ENCODE results near the gene MPZL2.

MPZL2 gene

DNA sequence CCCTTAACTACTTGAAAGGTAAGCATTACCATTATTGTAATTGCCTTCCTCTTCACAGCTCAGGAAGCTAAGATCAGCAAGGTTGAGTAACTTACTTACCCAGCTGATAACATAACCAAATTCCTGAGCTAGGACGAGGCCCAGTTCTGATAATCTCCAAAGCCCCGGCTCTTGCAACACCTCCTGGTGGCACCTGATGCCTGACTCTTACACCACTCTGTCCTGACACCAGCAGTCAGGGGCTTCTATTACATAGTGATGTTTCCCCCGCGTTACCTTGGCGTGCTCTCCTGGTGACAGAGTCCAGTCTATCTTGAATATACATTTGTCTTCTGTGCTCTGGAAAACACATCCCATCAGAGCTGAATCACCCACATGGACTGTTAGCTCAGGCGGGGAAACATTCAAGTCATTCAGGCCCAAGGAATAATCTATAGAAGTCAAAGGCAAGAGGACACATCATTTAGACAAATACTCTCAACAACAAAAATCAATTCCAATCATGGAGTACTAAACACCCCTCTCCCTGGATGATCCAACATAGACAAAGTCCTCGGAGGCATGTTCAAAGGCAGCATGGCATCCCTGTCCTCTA lies 51.9 kb downstream of the MPZL2 start:
- intact Hi-C loops (cut with DNase I) = no loop called here
- DNase-seq = no peak

GRCh38 chr11:118211006-118211405 lies 53.1 kb downstream of the MPZL2 start:
- intact Hi-C loops (cut with DNase I) = no loop called here
- peak in 26 of 42 donors; percentile 10 to 76 (median 36) for DNase-seq

- intact Hi-C loops (cut with DNase I) = no loop called here
- DNase-seq = no peak
These were observed 53.8 kb downstream of the MPZL2 start for GRCh38 chr11:118210323-118210722.

DNA sequence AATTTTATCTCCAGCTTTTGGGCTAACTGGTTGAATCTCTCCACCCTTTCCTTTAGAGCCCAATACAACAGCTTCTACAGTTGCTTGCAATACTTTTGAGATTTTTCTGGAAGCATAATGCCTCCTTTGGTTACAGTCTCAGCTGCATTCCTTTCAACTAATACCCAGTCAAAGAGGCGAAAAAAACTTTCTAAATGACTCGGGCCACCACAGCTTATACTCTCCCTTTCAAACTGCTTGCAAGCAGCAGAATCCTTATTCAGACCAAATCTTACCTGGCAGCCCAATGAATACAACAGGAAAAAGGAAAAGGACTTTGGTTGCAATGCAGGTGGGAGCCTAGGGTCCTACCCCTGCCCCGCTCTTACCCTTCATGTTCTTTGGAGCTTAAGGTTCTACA lies 55.1 kb downstream of the MPZL2 start:
- intact Hi-C loops (cut with DNase I) = no loop called here

DNA sequence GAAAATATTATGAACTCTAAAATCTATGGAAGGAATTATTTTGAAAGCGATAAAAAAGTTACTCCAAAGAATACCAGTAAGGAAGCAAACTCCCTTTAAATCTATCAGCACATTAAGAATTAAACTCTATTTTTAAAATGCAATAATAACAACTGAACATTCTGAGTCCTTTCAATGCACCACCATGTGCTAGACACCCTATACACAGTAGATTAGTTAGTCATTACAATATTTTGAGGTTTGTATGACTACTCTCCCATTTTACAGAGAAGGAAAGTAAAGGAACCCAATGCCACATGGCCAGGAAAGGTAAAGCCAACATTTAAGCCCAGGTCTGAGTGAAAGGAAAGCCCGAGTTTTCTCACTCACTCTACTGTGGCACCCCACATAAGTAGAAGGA lies 57.0 kb downstream of the MPZL2 start:
- no peak for DNase-seq
- intact Hi-C loops (cut with DNase I) = no loop called here

More for the DNA sequence above, 55.1 kb downstream of the MPZL2 start:
- DNase-seq = no peak

GRCh38 chr11:118206391-118207031 lies 57.6 kb downstream of the MPZL2 start:
- intact Hi-C loops (cut with DNase I) = no loop called here
- no peak for DNase-seq

DNA sequence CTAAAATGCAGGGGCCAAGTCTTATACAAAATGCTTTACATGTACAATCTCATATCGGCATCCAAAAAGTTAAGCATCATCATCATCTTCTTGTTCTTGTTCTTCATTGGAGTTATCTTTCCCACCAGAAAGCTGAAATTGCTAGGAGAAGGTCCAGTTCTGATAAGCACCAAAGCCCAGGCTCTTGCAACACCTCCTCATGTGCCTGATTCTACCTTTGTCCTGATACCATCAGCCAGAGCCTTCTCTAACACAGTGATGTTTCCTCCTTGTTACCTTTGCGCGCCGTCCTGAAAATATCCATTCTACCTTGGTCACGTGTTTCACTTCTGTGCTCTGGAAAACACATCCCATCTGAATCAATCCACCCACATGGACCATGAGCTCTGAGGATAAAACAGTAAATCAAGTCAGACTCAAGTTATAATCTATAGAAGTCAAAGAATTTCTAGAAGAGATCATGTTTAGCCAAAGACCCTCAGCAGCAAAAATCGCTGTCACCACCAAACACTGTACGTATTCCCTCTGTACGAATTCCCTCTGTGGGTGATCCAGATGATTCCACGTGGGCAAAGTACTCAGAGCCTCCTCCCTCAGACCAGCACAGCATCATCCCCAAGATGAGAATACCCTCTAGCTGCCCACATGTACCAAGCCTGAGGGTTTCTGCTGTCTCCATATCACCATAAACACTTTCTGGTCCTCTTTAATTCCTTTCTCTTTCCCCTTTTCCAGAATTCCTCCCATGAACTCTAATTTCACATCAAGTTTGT lies 58.3 kb downstream of the MPZL2 start:
- no peak for DNase-seq
- intact Hi-C loops (cut with DNase I) = no loop called here
